HCT116 (cell line): ENCODE measurements around the gene LSAMP.

ENCODE experiments used
- EZH2phosphoT487 ChIP-seq: fragments of 200-600 bp; IDR thresholded peaks from 2 replicates; pipeline ENCODE4 v1.6.1; 2018; ENCODE audit warnings: antibody characterized with exemption, borderline replicate concordance
- POLR2A ChIP-seq: IDR thresholded peaks from 2 replicates; pipeline ENCODE4 v1.7.0; 2011; ENCODE audit warnings: borderline replicate concordance; ENCODE audit not compliant: insufficient read depth, insufficient read length; ENCODE audit errors: extremely low read depth
- POLR2AphosphoS5 ChIP-seq: IDR thresholded peaks from 2 replicates; pipeline ENCODE4 v1.6.1; 2011; ENCODE audit warnings: mild to moderate bottlenecking, low read depth, low read length, moderate library complexity
- TF ChIP-seq, protein P1 (sequence below), 3 experiments: fragments of 200-600 bp in 1 of 3; sonication (generic) in 1 of 3; IDR thresholded peaks in 2 of 3; conservative IDR thresholded peaks in 1 of 3; 2 replicates each; pipeline ENCODE4 v1.5.1; 2012 to 2017; ENCODE audit warnings: low read depth in 2 of 3, low read length in 2 of 3, antibody characterized with exemption in 1 of 3, borderline replicate concordance in 1 of 3, control low read depth in 1 of 3, mild to moderate bottlenecking in 1 of 3, mixed read lengths in 1 of 3, mixed run types in 1 of 3, moderate library complexity in 1 of 3; ENCODE audit not compliant: insufficient read depth in 1 of 3

DNA sequence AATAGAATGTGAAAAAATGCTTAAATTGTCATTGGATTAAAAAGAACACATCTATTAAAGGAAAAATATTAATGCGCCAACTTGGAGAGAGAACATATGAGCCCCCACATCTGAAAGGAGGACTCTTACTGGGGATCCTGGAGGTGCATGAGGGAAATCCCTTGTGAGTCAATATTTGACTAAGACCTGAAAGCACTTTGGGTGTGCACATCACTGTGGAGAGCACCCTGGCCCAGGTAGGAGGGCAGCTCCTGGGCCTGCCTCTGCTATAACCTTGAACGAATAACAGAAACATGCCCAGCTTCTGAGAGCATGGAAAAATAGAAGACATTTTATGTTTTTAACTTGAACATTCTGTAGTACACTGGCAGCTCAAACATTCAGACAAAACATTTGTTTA, 622.2 kb downstream of the LSAMP start:
- no peak for TF ChIP-seq EZH2phosphoT487
- no peak for TF ChIP-seq POLR2AphosphoS5
- TF ChIP-seq, protein P1, sequence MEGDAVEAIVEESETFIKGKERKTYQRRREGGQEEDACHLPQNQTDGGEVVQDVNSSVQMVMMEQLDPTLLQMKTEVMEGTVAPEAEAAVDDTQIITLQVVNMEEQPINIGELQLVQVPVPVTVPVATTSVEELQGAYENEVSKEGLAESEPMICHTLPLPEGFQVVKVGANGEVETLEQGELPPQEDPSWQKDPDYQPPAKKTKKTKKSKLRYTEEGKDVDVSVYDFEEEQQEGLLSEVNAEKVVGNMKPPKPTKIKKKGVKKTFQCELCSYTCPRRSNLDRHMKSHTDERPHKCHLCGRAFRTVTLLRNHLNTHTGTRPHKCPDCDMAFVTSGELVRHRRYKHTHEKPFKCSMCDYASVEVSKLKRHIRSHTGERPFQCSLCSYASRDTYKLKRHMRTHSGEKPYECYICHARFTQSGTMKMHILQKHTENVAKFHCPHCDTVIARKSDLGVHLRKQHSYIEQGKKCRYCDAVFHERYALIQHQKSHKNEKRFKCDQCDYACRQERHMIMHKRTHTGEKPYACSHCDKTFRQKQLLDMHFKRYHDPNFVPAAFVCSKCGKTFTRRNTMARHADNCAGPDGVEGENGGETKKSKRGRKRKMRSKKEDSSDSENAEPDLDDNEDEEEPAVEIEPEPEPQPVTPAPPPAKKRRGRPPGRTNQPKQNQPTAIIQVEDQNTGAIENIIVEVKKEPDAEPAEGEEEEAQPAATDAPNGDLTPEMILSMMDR (IDR thresholded peaks at IDR 0.05 in 2 of 3, conservative IDR thresholded peaks at IDR 0.05 in 1 of 3; ENCODE audit: borderline replicate concordance in 1 of 3, insufficient read depth in 1 of 3, low read depth in 2 of 3, low read length in 2 of 3), result no peak
- TF ChIP-seq POLR2A, result no peak
